ENCODE measurements around the gene OR9A2. TPM values are rescaled to one million over a fixed set of nuclear protein-coding genes. Genes with fewer than 3 reads are reported as not detected.

OR9A2 gene
- total RNA-seq, 1 experiment from 2014 or later = not detected

DNA sequence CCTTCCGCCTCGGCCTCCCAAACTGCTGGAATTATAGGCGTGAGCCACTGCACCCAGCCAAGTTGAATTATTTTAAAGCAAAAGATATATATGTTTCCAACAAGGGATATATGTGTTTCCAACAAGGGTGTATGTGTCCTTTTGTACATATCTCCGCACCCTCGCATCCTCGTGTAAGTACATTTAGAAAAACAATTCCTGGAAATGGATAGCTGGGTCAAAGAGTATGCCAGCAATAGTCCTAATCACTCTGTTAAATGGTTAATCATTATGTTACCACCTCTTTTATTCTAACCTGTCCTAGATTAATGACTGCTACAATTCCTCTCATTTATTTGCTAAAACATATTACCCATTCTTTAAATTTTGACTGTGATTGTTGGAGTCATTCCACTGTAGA lies 28.0 kb downstream of the OR9A2 start:
- H3K79me1 ChIP-seq (ENCODE audit: insufficient read depth, low read depth, low read length, poor library complexity, severe bottlenecking) = no peaks in the 10 kb centered on the region
- no peak overlapping the region for H3K27ac ChIP-seq (ENCODE audit: insufficient read length, low read depth, low read length)
- no peak overlapping the region for H3K56ac ChIP-seq (ENCODE audit: insufficient read length, low read depth, low read length)
- no peak overlapping the region for H2BK12ac ChIP-seq (ENCODE audit: insufficient read length, low read depth, low read length)
- Mint-ChIP-seq H3K36me3 (ENCODE audit: insufficient read depth in 1 of 3, low read depth in 3 of 3) (no peaks in the 10 kb centered on the region; a peak in 1 of 7 replicates), H3K4me3 (no peak overlapping the region), H3K4me1 (peaks cover 0 to 6% of the 10 kb centered on the region in 2 experiments; a peak in 2 of 4 replicates), H3K27me3 (ENCODE audit: low read depth) (peaks cover 2% of the 10 kb centered on the region), H3K9me3 (peaks cover 1 to 5% of the 10 kb centered on the region in 2 experiments; a peak in 4 of 5 replicates), H3K27ac (no peak overlapping the region)
- H2AK5ac ChIP-seq (ENCODE audit: insufficient read length, low read length) = no peak overlapping the region
- no peak overlapping the region for H3K14ac ChIP-seq (ENCODE audit: insufficient read depth, low read length)
- no peaks in the 10 kb centered on the region for H3K79me2 ChIP-seq (ENCODE audit: insufficient read depth, low read length)
- H4K20me1 ChIP-seq (ENCODE audit: control insufficient read depth, insufficient read depth, insufficient read length) = no peaks in the 10 kb centered on the region
- H3K23me2 ChIP-seq (ENCODE audit: insufficient read length, low read depth, low read length, poor library complexity, severe bottlenecking) = no peaks in the 10 kb centered on the region
- no peaks in the 10 kb centered on the region for H3K27me3 ChIP-seq (ENCODE audit: insufficient read depth, low read length)
- no peak overlapping the region for H4K91ac ChIP-seq (ENCODE audit: insufficient read length, low read depth, low read length)
- no peak overlapping the region for H2AFZ ChIP-seq (ENCODE audit: low read length)
- H3K9me3 ChIP-seq (ENCODE audit: control insufficient read depth, low read depth, low read length) = no peaks in the 10 kb centered on the region
- H3K4ac ChIP-seq (ENCODE audit: low read depth, low read length) = no peak overlapping the region
- H3K4me2 ChIP-seq (ENCODE audit: insufficient read depth, insufficient read length, low read length) = no peak overlapping the region
- H3K23ac ChIP-seq (ENCODE audit: insufficient read length, low read depth, low read length) = no peak overlapping the region
- no peak for DNase-seq
- H3T11ph ChIP-seq (ENCODE audit: low read length) = no peak overlapping the region
- WGBS (ENCODE audit: extremely low coverage, insufficient read length, low lambda C conversion rate) = no CpG with 5 or more reads among the region's 6 CpGs
- H4K5ac ChIP-seq (ENCODE audit: insufficient read length, low read depth, low read length) = no peak overlapping the region
- H3K4me1 ChIP-seq (ENCODE audit: insufficient read depth, low read length) = no peaks in the 10 kb centered on the region
- no peak overlapping the region for H4K8ac ChIP-seq (replicated peaks; ENCODE audit: insufficient read length, low read depth, low read length)
- no peak overlapping the region for H2BK5ac ChIP-seq (ENCODE audit: insufficient read length, low read length)
- TF ChIP-seq, protein P1, sequence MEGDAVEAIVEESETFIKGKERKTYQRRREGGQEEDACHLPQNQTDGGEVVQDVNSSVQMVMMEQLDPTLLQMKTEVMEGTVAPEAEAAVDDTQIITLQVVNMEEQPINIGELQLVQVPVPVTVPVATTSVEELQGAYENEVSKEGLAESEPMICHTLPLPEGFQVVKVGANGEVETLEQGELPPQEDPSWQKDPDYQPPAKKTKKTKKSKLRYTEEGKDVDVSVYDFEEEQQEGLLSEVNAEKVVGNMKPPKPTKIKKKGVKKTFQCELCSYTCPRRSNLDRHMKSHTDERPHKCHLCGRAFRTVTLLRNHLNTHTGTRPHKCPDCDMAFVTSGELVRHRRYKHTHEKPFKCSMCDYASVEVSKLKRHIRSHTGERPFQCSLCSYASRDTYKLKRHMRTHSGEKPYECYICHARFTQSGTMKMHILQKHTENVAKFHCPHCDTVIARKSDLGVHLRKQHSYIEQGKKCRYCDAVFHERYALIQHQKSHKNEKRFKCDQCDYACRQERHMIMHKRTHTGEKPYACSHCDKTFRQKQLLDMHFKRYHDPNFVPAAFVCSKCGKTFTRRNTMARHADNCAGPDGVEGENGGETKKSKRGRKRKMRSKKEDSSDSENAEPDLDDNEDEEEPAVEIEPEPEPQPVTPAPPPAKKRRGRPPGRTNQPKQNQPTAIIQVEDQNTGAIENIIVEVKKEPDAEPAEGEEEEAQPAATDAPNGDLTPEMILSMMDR (conservative IDR thresholded peaks at IDR 0.05) = no peak
- no peak overlapping the region for H3K18ac ChIP-seq (ENCODE audit: insufficient read length, low read depth, low read length)
- no peak overlapping the region for H2BK120ac ChIP-seq (ENCODE audit: low read depth, low read length, poor library complexity, severe bottlenecking)
- H2BK15ac ChIP-seq (ENCODE audit: low read depth, low read length) = no peak overlapping the region
- no peak overlapping the region for H2BK20ac ChIP-seq (ENCODE audit: low read depth, low read length, poor library complexity, severe bottlenecking)
- H3K9ac ChIP-seq (ENCODE audit: extremely low read depth, insufficient read length, low read length) = no peak overlapping the region

Data from H9 (cell line).